Suprapubic skin (tissue), 4 donors: ENCODE measurements around the gene HMGN4. TPM values are rescaled to one million over a fixed set of nuclear protein-coding genes. Genes with fewer than 3 reads are reported as not detected.

Experiments used
- DNase-seq, 2 donors: peaks; one replicate each; pipeline ENCODE4 v3.0.0-alpha.2; 2019; ENCODE audit warnings: low spot score in 2 of 2
- H3K27ac ChIP-seq: fragments of 200-600 bp; sonication (generic); one replicate; pipeline ENCODE4 v1.5.1; 2019
- H3K27me3 ChIP-seq: fragments of 200-600 bp; sonication (generic); one replicate; pipeline ENCODE4 v1.5.1; 2019
- H3K36me3 ChIP-seq: fragments of 200-600 bp; sonication (generic); one replicate; pipeline ENCODE4 v1.5.1; 2019
- H3K4me1 ChIP-seq: fragments of 200-600 bp; sonication (generic); one replicate; pipeline ENCODE4 v1.5.1; 2019
- H3K4me3 ChIP-seq: fragments of 200-600 bp; sonication (generic); one replicate; pipeline ENCODE4 v1.5.1; 2019; ENCODE audit warnings: mild to moderate bottlenecking
- H3K9me3 ChIP-seq: fragments of 200-600 bp; sonication (generic); one replicate; pipeline ENCODE4 v1.5.1; 2019
- EP300 ChIP-seq: sonication (generic); formaldehyde crosslinking; IDR thresholded peaks from one replicate; pipeline ENCODE4 v1.6.1; 2017; ENCODE audit warnings: antibody characterized with exemption
- POLR2A ChIP-seq, 2 donors: fragments of 450-650 bp; IDR thresholded peaks; one replicate each; pipeline ENCODE4 v1.6.1; 2017; ENCODE audit warnings: antibody characterized with exemption in 2 of 2, mild to moderate bottlenecking in 2 of 2, moderate library complexity in 2 of 2
- POLR2AphosphoS5 ChIP-seq, 3 donors: sonication (generic); formaldehyde crosslinking; IDR thresholded peaks; one replicate each; pipeline ENCODE4 v1.6.1; 2017; ENCODE audit warnings: antibody characterized with exemption in 3 of 3
- WGBS: methylation state at CpG from one replicate; pipeline ENCODE4 v1.1.5; 2018; 5-methylcytosine and 5-hydroxymethylcytosine counted together
- total RNA-seq, 4 donors: library from RNA; depleted of rRNA; stranded (reverse); fragments of >200 nt; gene quantifications; one replicate each; pipeline ENCODE4 v1.1.0, GENCODE V29; 2016
- TF ChIP-seq, protein P1 (sequence below), 2 donors: fragments of 200-600 bp in 1 of 2; fragments of 450-650 bp in 1 of 2; sonication (generic) in 1 of 2; IDR thresholded peaks; one replicate each; pipeline ENCODE4 v1.5.1; 2016 to 2019; ENCODE audit warnings: antibody characterized with exemption in 2 of 2, mild to moderate bottlenecking in 1 of 2, moderate library complexity in 1 of 2

Gene HMGN4
- total RNA-seq, 4 donors from 2014 or later, result 25.2 to 48.5 (median 34.5) TPM

DNA sequence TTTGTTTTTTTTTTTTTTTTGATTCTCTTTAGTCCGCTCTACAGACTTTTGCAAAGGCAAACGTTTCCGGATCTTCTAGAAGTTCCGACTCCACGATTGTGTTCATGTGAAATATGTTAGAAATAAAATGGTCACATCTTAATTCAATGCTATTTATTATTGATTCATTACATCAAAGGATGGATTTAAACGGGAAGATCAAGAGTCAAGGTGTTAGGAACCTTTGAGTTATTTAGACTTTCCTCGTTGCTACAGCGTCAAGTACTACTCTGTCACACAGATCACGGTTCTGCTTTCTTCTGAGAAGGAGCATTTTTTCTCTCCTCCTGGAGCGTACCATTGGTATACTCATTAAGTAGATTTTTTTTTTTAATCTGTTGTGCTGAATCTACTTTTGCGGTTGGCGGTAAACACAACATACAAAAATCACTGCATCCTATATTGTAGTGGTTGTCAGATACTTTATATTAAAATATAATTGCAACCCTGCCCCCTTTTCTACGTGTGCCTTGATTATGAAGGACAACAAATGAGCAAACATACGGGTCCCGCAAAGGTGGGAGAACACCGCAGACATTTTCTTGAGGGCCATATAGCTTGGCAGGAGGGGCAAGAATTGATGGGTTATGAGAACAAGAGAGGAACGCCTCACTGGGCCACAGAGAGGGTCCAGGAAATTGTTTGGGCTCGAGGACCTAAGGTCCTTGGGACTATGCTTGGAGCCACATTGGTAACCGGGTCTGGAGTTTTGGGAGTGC, 17.5 kb downstream of the HMGN4 start:
- no peak overlapping the region for H3K27ac ChIP-seq

DNA sequence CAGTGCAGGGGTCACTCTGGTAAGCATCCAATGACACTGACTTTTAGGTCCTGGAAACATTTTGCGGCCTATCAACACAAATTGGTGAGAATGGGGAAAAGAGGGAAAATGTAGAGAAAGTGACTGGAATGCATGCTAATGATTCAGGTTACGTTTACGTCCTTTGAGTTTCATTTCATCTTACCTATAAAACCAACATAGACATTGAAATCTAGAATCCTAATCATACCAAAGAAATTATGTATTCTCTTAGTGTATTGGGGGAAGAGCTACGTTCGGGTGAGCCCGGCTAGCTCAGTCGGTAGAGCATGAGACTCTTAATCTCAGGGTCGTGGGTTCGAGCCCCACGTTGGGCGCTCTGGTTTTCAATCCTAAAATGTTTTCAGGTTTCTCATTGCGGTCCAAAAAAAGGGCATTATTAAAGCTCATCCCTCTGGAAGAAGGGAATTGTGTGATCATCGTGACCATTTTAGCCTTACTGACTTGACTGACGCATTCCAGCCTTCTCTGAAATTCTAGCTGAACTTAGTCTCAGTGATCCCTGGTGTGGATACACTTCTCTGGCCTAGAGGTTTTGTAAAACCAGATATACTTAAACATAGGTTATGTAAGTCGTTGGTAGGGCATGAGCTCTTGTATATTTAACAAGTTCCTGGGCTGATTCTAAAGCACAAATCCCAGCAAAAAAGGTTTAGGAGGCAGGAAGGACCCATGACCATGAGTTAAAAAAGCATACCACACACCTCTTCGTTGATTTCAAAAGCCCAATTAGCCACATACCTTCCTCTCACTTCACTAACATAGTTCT, 18.3 kb downstream of the HMGN4 start:
- no peak for TF ChIP-seq POLR2AphosphoS5 (IDR thresholded peaks at IDR 0.05)
- TF ChIP-seq, protein P1, sequence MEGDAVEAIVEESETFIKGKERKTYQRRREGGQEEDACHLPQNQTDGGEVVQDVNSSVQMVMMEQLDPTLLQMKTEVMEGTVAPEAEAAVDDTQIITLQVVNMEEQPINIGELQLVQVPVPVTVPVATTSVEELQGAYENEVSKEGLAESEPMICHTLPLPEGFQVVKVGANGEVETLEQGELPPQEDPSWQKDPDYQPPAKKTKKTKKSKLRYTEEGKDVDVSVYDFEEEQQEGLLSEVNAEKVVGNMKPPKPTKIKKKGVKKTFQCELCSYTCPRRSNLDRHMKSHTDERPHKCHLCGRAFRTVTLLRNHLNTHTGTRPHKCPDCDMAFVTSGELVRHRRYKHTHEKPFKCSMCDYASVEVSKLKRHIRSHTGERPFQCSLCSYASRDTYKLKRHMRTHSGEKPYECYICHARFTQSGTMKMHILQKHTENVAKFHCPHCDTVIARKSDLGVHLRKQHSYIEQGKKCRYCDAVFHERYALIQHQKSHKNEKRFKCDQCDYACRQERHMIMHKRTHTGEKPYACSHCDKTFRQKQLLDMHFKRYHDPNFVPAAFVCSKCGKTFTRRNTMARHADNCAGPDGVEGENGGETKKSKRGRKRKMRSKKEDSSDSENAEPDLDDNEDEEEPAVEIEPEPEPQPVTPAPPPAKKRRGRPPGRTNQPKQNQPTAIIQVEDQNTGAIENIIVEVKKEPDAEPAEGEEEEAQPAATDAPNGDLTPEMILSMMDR (IDR thresholded peaks at IDR 0.05), result no peak
- no peak for TF ChIP-seq EP300
- TF ChIP-seq POLR2A (IDR thresholded peaks at IDR 0.05), result no peak
- no peak overlapping the region for H3K27ac ChIP-seq
- H3K4me1 ChIP-seq, result peaks cover 22% of the 10 kb centered on the region
- no peaks in the 10 kb centered on the region for H3K27me3 ChIP-seq
- no peak overlapping the region for H3K4me3 ChIP-seq
- 48% methylated on average over 16 of the region's 16 CpGs for WGBS
- no peak for DNase-seq
- no peaks in the 10 kb centered on the region for H3K9me3 ChIP-seq
- H3K36me3 ChIP-seq, result no peaks in the 10 kb centered on the region

More for the DNA sequence above, 17.5 kb downstream of the HMGN4 start:
- Histone ChIP-seq H3K4me3 (peak overlapping the region; percentile 41), H3K4me1 (peaks cover 24% of the 10 kb centered on the region), H3K36me3 (no peaks in the 10 kb centered on the region), H3K27me3 (no peaks in the 10 kb centered on the region), H3K9me3 (no peaks in the 10 kb centered on the region)
- TF ChIP-seq POLR2AphosphoS5 (IDR thresholded peaks at IDR 0.05), result no peak
- no peak for DNase-seq
- 50% methylated on average over 19 of the region's 19 CpGs for WGBS

DNA sequence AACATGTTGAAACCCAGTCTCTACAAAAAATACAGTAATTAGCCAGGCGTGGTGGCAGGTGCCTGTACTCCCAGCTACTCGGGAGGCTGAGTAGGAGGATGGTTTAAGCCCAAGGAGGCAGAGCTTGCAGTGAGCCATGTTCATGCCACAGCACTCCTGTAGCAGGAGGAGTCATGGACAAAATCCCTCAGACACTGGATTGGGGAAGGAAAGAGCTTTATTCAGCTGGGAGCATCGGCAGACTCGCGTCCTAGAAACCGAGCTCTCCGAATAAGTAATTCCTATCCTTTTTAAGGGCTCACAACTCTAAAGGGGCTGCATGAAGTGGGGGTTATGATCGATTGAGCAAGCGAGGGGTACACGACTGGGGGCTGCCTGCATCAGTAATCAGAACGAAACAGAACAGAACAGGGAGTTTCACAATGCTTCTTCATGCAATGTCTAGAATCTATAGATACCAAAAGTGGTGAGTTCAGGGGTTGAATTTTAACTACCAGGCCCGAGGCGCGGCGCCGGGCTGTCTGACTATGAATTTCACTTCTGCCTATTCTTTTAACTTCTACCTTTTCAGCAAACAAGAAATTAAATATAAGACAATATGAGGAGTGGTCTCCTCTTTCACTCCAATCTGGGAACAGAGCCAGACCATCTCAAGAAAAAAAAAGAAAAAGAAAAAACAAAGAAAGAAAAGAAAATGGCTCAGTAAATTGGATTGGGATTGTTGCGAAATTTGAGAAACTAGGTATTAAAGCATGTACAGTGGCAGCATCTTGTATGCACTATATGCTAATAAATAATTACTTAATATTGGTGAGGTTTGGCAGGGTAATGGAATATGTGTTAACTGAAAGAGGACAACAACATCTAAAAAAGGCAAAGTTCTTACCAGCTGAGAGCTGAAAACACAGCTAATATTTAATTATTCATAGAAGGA, 23.6 kb downstream of the HMGN4 start:
- no peaks in the 10 kb centered on the region for H3K4me1 ChIP-seq
- H3K36me3 ChIP-seq, result no peaks in the 10 kb centered on the region
- H3K27ac ChIP-seq, result no peak overlapping the region
- 77% methylated on average over 17 of the region's 17 CpGs for WGBS
- H3K9me3 ChIP-seq, result no peaks in the 10 kb centered on the region
- TF ChIP-seq, protein P1 (IDR thresholded peaks at IDR 0.05), result no peak
- TF ChIP-seq POLR2A (IDR thresholded peaks at IDR 0.05) (no peak), POLR2AphosphoS5 (IDR thresholded peaks at IDR 0.05) (no peak), EP300 (no peak)
- H3K4me3 ChIP-seq, result no peak overlapping the region
- H3K27me3 ChIP-seq, result no peaks in the 10 kb centered on the region
- no peak for DNase-seq

DNA sequence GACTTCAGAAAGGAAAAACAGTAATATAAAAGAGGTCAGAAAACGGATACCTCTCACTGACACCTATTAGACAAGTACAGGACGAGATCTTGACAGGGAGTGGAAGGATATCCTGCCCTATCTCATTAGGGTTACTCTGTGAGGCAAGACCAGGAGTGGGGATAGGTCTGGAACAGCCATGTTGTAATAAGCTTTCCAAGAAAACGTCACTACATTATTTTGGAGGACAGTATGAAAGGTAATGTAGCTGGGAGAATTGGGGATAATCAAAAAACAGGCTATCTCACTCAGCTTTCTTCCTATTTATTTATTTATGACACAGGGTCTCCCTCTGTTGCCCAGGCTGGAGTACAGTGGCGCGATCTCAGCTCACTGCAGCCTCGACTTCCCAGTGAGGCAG, 25.3 kb downstream of the HMGN4 start:
- no peaks in the 10 kb centered on the region for H3K4me1 ChIP-seq
- no peaks in the 10 kb centered on the region for H3K36me3 ChIP-seq
- TF ChIP-seq POLR2A (IDR thresholded peaks at IDR 0.05) (no peak), POLR2AphosphoS5 (IDR thresholded peaks at IDR 0.05) (no peak), EP300 (no peak)
- TF ChIP-seq, protein P1 (IDR thresholded peaks at IDR 0.05), result no peak
- no peak overlapping the region for H3K4me3 ChIP-seq
- WGBS, result 83% methylated on average over 6 of the region's 6 CpGs
- H3K27ac ChIP-seq, result no peak overlapping the region
- H3K9me3 ChIP-seq, result no peaks in the 10 kb centered on the region
- DNase-seq, result no peak
- no peaks in the 10 kb centered on the region for H3K27me3 ChIP-seq

DNA sequence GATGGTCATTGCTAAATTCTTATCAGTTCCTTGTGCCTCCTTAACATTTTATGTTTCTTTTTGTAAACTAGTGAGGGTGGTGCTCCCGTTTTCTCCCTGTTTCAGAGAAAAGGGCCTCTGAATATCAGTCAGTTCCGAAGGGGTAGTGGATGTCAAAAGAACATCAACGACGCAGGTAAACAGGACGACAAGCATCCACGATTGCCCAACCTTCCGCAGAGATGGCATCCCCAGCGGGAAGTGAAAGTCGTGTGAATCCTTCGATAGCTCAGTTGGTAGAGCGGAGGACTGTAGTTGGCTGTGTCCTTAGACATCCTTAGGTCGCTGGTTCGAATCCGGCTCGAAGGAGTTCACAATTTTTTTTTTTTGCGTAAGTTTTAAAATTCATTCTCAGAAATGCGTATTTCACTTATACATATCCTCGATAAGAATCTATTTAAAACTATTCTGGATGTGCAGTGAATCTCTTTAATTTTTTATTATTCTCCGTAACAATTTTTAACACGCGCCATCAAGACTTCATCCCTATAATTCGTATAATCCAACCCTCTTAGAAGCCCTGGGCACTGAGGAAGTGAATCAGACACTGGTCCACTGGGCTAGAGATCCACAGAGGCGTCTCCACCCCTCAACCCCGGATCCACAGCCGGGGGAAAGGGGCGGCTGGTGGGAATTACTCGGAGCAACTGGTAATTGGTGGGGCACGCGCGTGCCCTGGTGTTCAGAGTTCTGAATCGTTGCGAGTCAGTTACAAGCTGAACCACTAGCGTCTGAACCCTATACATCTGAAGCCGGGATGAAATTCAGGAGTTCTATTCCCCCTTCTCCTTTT, 30.7 kb downstream of the HMGN4 start:
- H3K4me3 ChIP-seq, result peak overlapping the region; percentile 55
- H3K4me1 ChIP-seq, result peaks cover 16% of the 10 kb centered on the region
- H3K27me3 ChIP-seq, result no peaks in the 10 kb centered on the region
- peak; percentile 94 to 97 for DNase-seq
- 4% methylated on average over 31 of the region's 34 CpGs for WGBS
- H3K9me3 ChIP-seq, result no peaks in the 10 kb centered on the region
- TF ChIP-seq, protein P1 (IDR thresholded peaks at IDR 0.05), result no peak
- TF ChIP-seq EP300, result no peak
- TF ChIP-seq POLR2AphosphoS5 (IDR thresholded peaks at IDR 0.05), result peak in 2 of 3 donors; percentile 91 to 96
- TF ChIP-seq POLR2A (IDR thresholded peaks at IDR 0.05), result no peak
- no peak overlapping the region for H3K27ac ChIP-seq
- H3K36me3 ChIP-seq, result no peaks in the 10 kb centered on the region
